Prostate gland (tissue), 2 donors: Measurements from ENCODE around the gene NKG7. TPM values are rescaled to one million over a fixed set of nuclear protein-coding genes. Genes with fewer than 3 reads are reported as not detected.

Source experiments
- DNase-seq: peaks from one replicate; pipeline ENCODE4 v3.0.0-alpha.2; 2019; ENCODE audit warnings: low spot score
- H3K27ac ChIP-seq, 2 donors: fragments of 200-600 bp; sonication (generic); 2 replicates each; pipeline ENCODE4 v1.5.1; 2017 to 2019
- H3K27me3 ChIP-seq: fragments of 200-600 bp; sonication (generic); replicated peaks from 2 replicates; pipeline ENCODE4 v1.5.1; 2019; ENCODE audit not compliant: insufficient read depth
- H3K36me3 ChIP-seq, 2 donors: fragments of 200-600 bp; sonication (generic); 1 replicate in 1 of 2; 2 replicates in 1 of 2; pipeline versions ENCODE4 v1.5.1 to v1.8.1; 2017 to 2019
- H3K4me1 ChIP-seq: fragments of 200-600 bp; sonication (generic); replicated peaks from 2 replicates; pipeline ENCODE4 v1.5.1; 2019
- H3K4me3 ChIP-seq, 2 donors: fragments of 200-600 bp; sonication (generic); 2 replicates each; pipeline ENCODE4 v1.5.1; 2017 to 2019
- H3K9me3 ChIP-seq: fragments of 200-600 bp; sonication (generic); 2 replicates; pipeline ENCODE4 v1.5.1; 2017
- POLR2A ChIP-seq: fragments of 450-650 bp; IDR thresholded peaks from one replicate; pipeline ENCODE4 v1.6.1; 2016; ENCODE audit warnings: antibody characterized with exemption, mild to moderate bottlenecking
- POLR2AphosphoS5 ChIP-seq: sonication (generic); formaldehyde crosslinking; IDR thresholded peaks from one replicate; pipeline ENCODE4 v1.6.1; 2017; ENCODE audit warnings: antibody characterized with exemption
- WGBS: methylation state at CpG from one replicate; pipeline ENCODE4 v1.1.5; 2018; 5-methylcytosine and 5-hydroxymethylcytosine counted together
- intact Hi-C: fragments of 100-400 bp; cut with DNase I; formaldehyde crosslinking; loops from one replicate; pipeline ENCODE4 v1.14.2; 2022
- total RNA-seq, 2 donors: library from RNA; depleted of rRNA; stranded (reverse); fragments of >200 nt; gene quantifications; one replicate each; pipeline ENCODE4 v1.1.0, GENCODE V29; 2016
- TF ChIP-seq, protein P1 (sequence below), 4 experiments: fragments of 200-600 bp in 2 of 4; fragments of 450-650 bp in 2 of 4; sonication (generic) in 2 of 4; IDR thresholded peaks; 1 replicate in 3 of 4; 2 replicates in 1 of 4; pipeline ENCODE4 v1.5.1; 2016 to 2019; ENCODE audit warnings: antibody characterized with exemption in 4 of 4, mild to moderate bottlenecking in 2 of 4, moderate library complexity in 2 of 4

Gene NKG7
- total RNA-seq, 2 donors from 2014 or later: 1.8 TPM; not detected in 1

DNA sequence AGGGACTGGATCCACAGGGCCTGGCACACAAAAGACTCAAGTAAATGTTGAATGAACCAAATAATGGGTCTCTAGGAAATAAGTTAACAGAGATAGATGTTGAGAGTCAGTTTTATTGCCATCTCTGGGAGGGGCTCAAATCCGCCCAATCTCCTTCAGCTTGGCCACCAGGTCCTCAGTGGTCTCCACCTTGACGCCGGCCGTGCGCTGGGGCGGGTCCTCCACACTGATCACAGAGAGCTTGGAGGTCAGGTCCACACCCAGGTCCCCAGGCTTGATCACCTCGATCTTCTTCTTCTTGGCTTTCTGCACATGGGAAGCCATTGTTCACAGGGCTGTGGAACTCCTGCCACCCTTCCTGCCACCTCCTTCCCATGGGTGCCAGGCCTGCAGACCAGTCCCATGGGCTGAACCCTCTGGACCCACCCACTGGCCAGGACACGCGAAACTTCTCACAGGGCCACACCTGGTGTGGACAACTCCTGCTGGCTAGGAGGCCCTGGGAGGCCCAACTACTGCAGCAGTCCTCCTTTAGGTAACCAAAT lies 27.3 kb downstream of the NKG7 start:
- intact Hi-C loops: no loop called here
- Histone ChIP-seq H3K36me3 (no peaks in the 10 kb centered on the region), H3K9me3 (no peaks in the 10 kb centered on the region), H3K27ac (no peak overlapping the region), H3K4me3 (no peak overlapping the region), H3K4me1 (no peaks in the 10 kb centered on the region), H3K27me3 (no peaks in the 10 kb centered on the region)
- DNase-seq: no peak
- WGBS: 97% methylated on average over 9 of the region's 9 CpGs
- TF ChIP-seq, protein P1, sequence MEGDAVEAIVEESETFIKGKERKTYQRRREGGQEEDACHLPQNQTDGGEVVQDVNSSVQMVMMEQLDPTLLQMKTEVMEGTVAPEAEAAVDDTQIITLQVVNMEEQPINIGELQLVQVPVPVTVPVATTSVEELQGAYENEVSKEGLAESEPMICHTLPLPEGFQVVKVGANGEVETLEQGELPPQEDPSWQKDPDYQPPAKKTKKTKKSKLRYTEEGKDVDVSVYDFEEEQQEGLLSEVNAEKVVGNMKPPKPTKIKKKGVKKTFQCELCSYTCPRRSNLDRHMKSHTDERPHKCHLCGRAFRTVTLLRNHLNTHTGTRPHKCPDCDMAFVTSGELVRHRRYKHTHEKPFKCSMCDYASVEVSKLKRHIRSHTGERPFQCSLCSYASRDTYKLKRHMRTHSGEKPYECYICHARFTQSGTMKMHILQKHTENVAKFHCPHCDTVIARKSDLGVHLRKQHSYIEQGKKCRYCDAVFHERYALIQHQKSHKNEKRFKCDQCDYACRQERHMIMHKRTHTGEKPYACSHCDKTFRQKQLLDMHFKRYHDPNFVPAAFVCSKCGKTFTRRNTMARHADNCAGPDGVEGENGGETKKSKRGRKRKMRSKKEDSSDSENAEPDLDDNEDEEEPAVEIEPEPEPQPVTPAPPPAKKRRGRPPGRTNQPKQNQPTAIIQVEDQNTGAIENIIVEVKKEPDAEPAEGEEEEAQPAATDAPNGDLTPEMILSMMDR (IDR thresholded peaks at IDR 0.05): no peak
- TF ChIP-seq POLR2AphosphoS5 (no peak), POLR2A (no peak)

GRCh38 chr19:51342631-51343569 lies 29.6 kb downstream of the NKG7 start:
- 42% methylated on average over 9 of the region's 9 CpGs for WGBS
- H3K9me3 ChIP-seq: no peaks in the 10 kb centered on the region
- H3K27ac ChIP-seq: no peak overlapping the region
- intact Hi-C loops: no loop called here
- no peaks in the 10 kb centered on the region for H3K36me3 ChIP-seq
- no peak for TF ChIP-seq POLR2A
- TF ChIP-seq, protein P1 (IDR thresholded peaks at IDR 0.05): no peak
- no peak for TF ChIP-seq POLR2AphosphoS5
- H3K4me1 ChIP-seq: no peaks in the 10 kb centered on the region
- DNase-seq: no peak
- no peaks in the 10 kb centered on the region for H3K27me3 ChIP-seq
- H3K4me3 ChIP-seq: no peak overlapping the region

GRCh38 chr19:51341976-51342580 lies 30.4 kb downstream of the NKG7 start, which contains the start of gene VSIG10L:
VSIG10L (minus strand) TSS chr19:51342139; CDS start chr19:51342124, 15 bp downstream.
- H3K36me3 ChIP-seq: no peaks in the 10 kb centered on the region
- H3K27me3 ChIP-seq: no peaks in the 10 kb centered on the region
- intact Hi-C loops: loop anchor here (2.0 kb wide), 1 partner anchor 25 kb away; the partner anchor contains the start of gene ETFB
- 50% methylated on average over 3 of the region's 3 CpGs for WGBS
- H3K9me3 ChIP-seq: no peaks in the 10 kb centered on the region
- no peak for TF ChIP-seq POLR2A
- TF ChIP-seq POLR2AphosphoS5: peak; percentile 31
- TF ChIP-seq, protein P1 (IDR thresholded peaks at IDR 0.05): no peak
- peak; percentile 29 for DNase-seq
- no peak within 1 kb of the TSS for H3K4me3 ChIP-seq
- no peak within 1 kb of the TSS for H3K27ac ChIP-seq
- H3K4me1 ChIP-seq: no peaks in the 10 kb centered on the region

GRCh38 chr19:51341066-51341465 lies 31.4 kb downstream of the NKG7 start:
- TF ChIP-seq POLR2A: no peak
- TF ChIP-seq POLR2AphosphoS5: no peak
- TF ChIP-seq, protein P1 (IDR thresholded peaks at IDR 0.05): no peak
- Histone ChIP-seq H3K4me1 (no peaks in the 10 kb centered on the region), H3K27me3 (no peaks in the 10 kb centered on the region), H3K36me3 (no peaks in the 10 kb centered on the region), H3K9me3 (no peaks in the 10 kb centered on the region), H3K4me3 (no peak overlapping the region), H3K27ac (no peak overlapping the region)
- WGBS: 93% methylated on average over 14 of the region's 18 CpGs
- intact Hi-C loops: loop anchor here (2.0 kb wide), 1 partner anchor 26 kb away; the partner anchor contains the start of gene ETFB
- no peak for DNase-seq
